ENCODE data around the gene WDR38. TPM values are rescaled to one million over a fixed set of nuclear protein-coding genes. Genes with fewer than 3 reads are reported as not detected.

Gene WDR38
- not detected for total RNA-seq
- long read RNA-seq, result 0 reads

GRCh38 chr9:124852829-124853531 is at the start of gene WDR38:
TSS of gene WDR38 (plus strand) at chr9:124853460. CDS start at chr9:124853532, 72 bp downstream.
- no peaks in the 10 kb centered on the region for H3K9me3 ChIP-seq
- H3K27me3 ChIP-seq, result no peaks in the 10 kb centered on the region
- intact Hi-C loops (cut with DNase I), result loop anchor here (2.0 kb wide), 1 partner anchor 80 kb away; no protein-coding TSS in a partner anchor
- H3K4me1 ChIP-seq, result peaks cover 9% of the 10 kb centered on the region
- DNase-seq (peak; percentile 88), ATAC-seq (peak; percentile 94)
- no peak within 1 kb of the TSS for H3K27ac ChIP-seq
- H3K36me3 ChIP-seq, result peaks cover 16% of the 10 kb centered on the region
- peak within 1 kb of the TSS; percentile 42 for H3K4me3 ChIP-seq
- TF ChIP-seq CTCF (IDR thresholded peaks at IDR 0.05), result peak; percentile 98

GRCh38 chr9:124803911-124804310 is 49.3 kb upstream of the WDR38 start:
- H3K9me3 ChIP-seq, result no peaks in the 10 kb centered on the region
- TF ChIP-seq CTCF (IDR thresholded peaks at IDR 0.05), result no peak
- intact Hi-C loops (cut with DNase I), result no loop called here
- H3K27ac ChIP-seq, result no peak overlapping the region
- no peak overlapping the region for H3K4me3 ChIP-seq
- DNase-seq (no peak), ATAC-seq (no peak)
- no peaks in the 10 kb centered on the region for H3K27me3 ChIP-seq
- H3K36me3 ChIP-seq, result no peaks in the 10 kb centered on the region
- peaks cover 13% of the 10 kb centered on the region for H3K4me1 ChIP-seq

- DNase-seq (no peak), ATAC-seq (no peak)
- H3K4me1 ChIP-seq, result peaks cover 8% of the 10 kb centered on the region
Measured at GRCh38 chr9:124805186-124805585, 48.1 kb upstream of the WDR38 start.

GRCh38 chr9:124808246-124808956 is 44.9 kb upstream of the WDR38 start:
- H3K4me1 ChIP-seq, result no peaks in the 10 kb centered on the region
- H3K27ac ChIP-seq, result no peak overlapping the region
- no peak for DNase-seq
- intact Hi-C loops (cut with DNase I), result no loop called here
- no peaks in the 10 kb centered on the region for H3K36me3 ChIP-seq
- no peaks in the 10 kb centered on the region for H3K27me3 ChIP-seq
- no peak for TF ChIP-seq CTCF (IDR thresholded peaks at IDR 0.05)
- no peaks in the 10 kb centered on the region for H3K9me3 ChIP-seq
- ATAC-seq, result no peak
- H3K4me3 ChIP-seq, result no peak overlapping the region

More at GRCh38 chr9:124805186-124805585, 48.1 kb upstream of the WDR38 start:
- no peak for TF ChIP-seq CTCF (IDR thresholded peaks at IDR 0.05)
- no peaks in the 10 kb centered on the region for H3K36me3 ChIP-seq
- no peak overlapping the region for H3K4me3 ChIP-seq
- intact Hi-C loops (cut with DNase I), result no loop called here
- no peaks in the 10 kb centered on the region for H3K27me3 ChIP-seq
- no peaks in the 10 kb centered on the region for H3K9me3 ChIP-seq
- no peak overlapping the region for H3K27ac ChIP-seq

GRCh38 chr9:124809211-124809610 is 44.0 kb upstream of the WDR38 start:
- no peaks in the 10 kb centered on the region for H3K36me3 ChIP-seq
- ATAC-seq, result no peak

More at GRCh38 chr9:124809211-124809610, 44.0 kb upstream of the WDR38 start:
- no peak for TF ChIP-seq CTCF (IDR thresholded peaks at IDR 0.05)
- Histone ChIP-seq H3K27me3 (no peaks in the 10 kb centered on the region), H3K4me3 (no peak overlapping the region), H3K4me1 (no peaks in the 10 kb centered on the region), H3K27ac (no peak overlapping the region), H3K9me3 (no peaks in the 10 kb centered on the region)
- intact Hi-C loops (cut with DNase I), result no loop called here
- no peak for DNase-seq
